Natural killer cell (primary cell): Measurements from ENCODE around the gene PAPOLA. TPM values are rescaled to one million over a fixed set of nuclear protein-coding genes. Genes with fewer than 3 reads are reported as not detected.

Experiments
- ATAC-seq, 3 donors: fragments of 150-1000 bp in 2 of 3; fragments of 200-7000 bp in 1 of 3; cut with Tn5 transposase; 1 replicate in 1 of 3; 2 replicates in 2 of 3; pipeline ENCODE4 v1.10.0; 2021; ENCODE audit warnings: mild to moderate bottlenecking in 2 of 3, moderate library complexity in 2 of 3
- DNase-seq, 2 donors: peaks; one replicate each; pipeline versions ENCODE4 v3.0.0 to v3.0.0-alpha.2; 2013 to 2021; ENCODE audit warnings: mixed read lengths in 1 of 2
- H3K27ac ChIP-seq: one replicate; pipeline ENCODE4 v1.5.1; 2013; ENCODE audit warnings: mild to moderate bottlenecking, low read length
- H3K27me3 ChIP-seq: one replicate; pipeline ENCODE4 v1.6.1; 2013; ENCODE audit warnings: low read length; ENCODE audit not compliant: control insufficient read depth, insufficient read depth
- H3K36me3 ChIP-seq: one replicate; pipeline ENCODE4 v1.6.1; 2013; ENCODE audit warnings: low read length; ENCODE audit not compliant: control insufficient read depth, insufficient read depth
- H3K4me1 ChIP-seq: one replicate; pipeline ENCODE4 v1.6.1; 2013; ENCODE audit warnings: low read length; ENCODE audit not compliant: control insufficient read depth, insufficient read depth
- H3K4me3 ChIP-seq: one replicate; pipeline ENCODE4 v1.5.1; 2013; ENCODE audit warnings: low read length
- H3K9me3 ChIP-seq: one replicate; pipeline ENCODE4 v1.6.1; 2013; ENCODE audit warnings: low read length; ENCODE audit not compliant: control insufficient read depth, insufficient read depth
- H3K27ac Mint-ChIP-seq, 2 donors: one replicate each; pipeline ENCODE4 v1.8.0; 2022; ENCODE audit warnings: mild to moderate bottlenecking in 2 of 2, mixed read lengths in 2 of 2, moderate library complexity in 1 of 2
- H3K27me3 Mint-ChIP-seq, 2 donors: one replicate each; pipeline ENCODE4 v1.8.0; 2022; ENCODE audit warnings: low read depth in 2 of 2, mixed read lengths in 2 of 2
- H3K36me3 Mint-ChIP-seq: one replicate; pipeline ENCODE4 v1.8.0; 2022; ENCODE audit warnings: mixed read lengths
- H3K4me1 Mint-ChIP-seq, 2 donors: one replicate each; pipeline ENCODE4 v1.8.0; 2022; ENCODE audit warnings: mixed read lengths in 2 of 2
- H3K4me3 Mint-ChIP-seq: one replicate; pipeline ENCODE4 v1.8.0; 2022; ENCODE audit warnings: mild to moderate bottlenecking, moderate library complexity, mixed read lengths
- H3K9me3 Mint-ChIP-seq, 2 donors: one replicate each; pipeline ENCODE4 v1.8.0; 2022; ENCODE audit warnings: mixed read lengths in 2 of 2
- CTCF ChIP-seq: fragments of 200-600 bp; IDR thresholded peaks from one replicate; pipeline ENCODE4 v1.8.0; 2022; ENCODE audit warnings: antibody characterized with exemption
- WGBS: methylation state at CpG from one replicate; pipeline ENCODE4 v1.1.7; 2013; ENCODE audit warnings: missing lambda C conversion rate; ENCODE audit not compliant: insufficient coverage; 5-methylcytosine and 5-hydroxymethylcytosine counted together
- intact Hi-C: fragments of 100-400 bp; cut with micrococcal nuclease; formaldehyde crosslinking; loops from one replicate; pipeline ENCODE4 v1.14.2; 2022
- total RNA-seq, 4 donors: library from RNA; stranded (reverse); fragments of 120-200 nt in 1 of 4; gene quantifications; one replicate each; pipeline versions ENCODE4 v1.2.3 to v1.2.4, GENCODE V29; 2013 to 2022

PAPOLA gene
- total RNA-seq: 100 to 1,000 TPM; 200 to 225 (median 224) TPM
- total RNA-seq (2013): 229 TPM

- no peaks in the 10 kb centered on the region for H3K36me3 Mint-ChIP-seq
- H3K27me3 Mint-ChIP-seq: peaks cover 13 to 14% of the 10 kb centered on the region in 2 donors
- peak; percentile 95 to 99 for DNase-seq
- peaks cover 45 to 56% of the 10 kb centered on the region in 2 donors for H3K4me1 Mint-ChIP-seq
- H3K27ac Mint-ChIP-seq: peak within 1 kb of the TSS; percentile 90 to 99
- ATAC-seq: peak; percentile 86 to 97 (median 91)
- H3K9me3 Mint-ChIP-seq: no peaks in the 10 kb centered on the region
- peak within 1 kb of the TSS; percentile 90 for H3K4me3 Mint-ChIP-seq
- Histone ChIP-seq H3K4me3 (peak within 1 kb of the TSS; percentile 100), H3K27ac (peak within 1 kb of the TSS; percentile 99), H3K27me3 (no peaks in the 10 kb centered on the region), H3K36me3 (no peaks in the 10 kb centered on the region), H3K4me1 (peaks cover 35% of the 10 kb centered on the region), H3K9me3 (no peaks in the 10 kb centered on the region)
- TF ChIP-seq CTCF: no peak
- under 1% methylated on average over 87 of the region's 87 CpGs for WGBS
- intact Hi-C loops: loop anchor here (5.0 kb wide), 1 partner anchor 295 kb away; the partner anchor contains the start of gene VRK1
These were observed at the start of gene PAPOLA for GRCh38 chr14:96501740-96502620. TSS of gene PAPOLA (plus strand) at chr14:96502382. CDS start at chr14:96502593, 211 bp downstream.

DNA sequence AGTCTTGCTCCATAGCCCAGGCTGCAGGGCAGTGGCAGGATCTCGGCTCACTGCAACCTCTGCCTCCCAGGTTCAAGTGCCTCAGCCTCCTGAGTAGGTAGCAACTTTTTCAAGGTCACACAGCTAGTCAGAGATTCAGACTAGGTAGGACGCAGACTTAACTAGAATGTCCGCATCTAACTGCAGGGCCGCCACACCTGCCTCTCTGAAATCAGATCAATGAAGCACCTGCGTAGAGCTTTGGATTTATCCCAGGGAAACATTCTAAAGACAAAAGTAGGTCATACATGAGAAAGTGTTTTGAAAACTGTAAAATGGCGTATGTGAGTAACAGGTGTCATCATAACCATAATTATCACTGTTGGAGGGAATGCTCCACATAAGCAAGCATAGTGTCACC, 49.5 kb upstream of the PAPOLA start:
- intact Hi-C loops: no loop called here
- H3K27me3 Mint-ChIP-seq: peaks cover 2 to 3% of the 10 kb centered on the region in 2 donors
- no peaks in the 10 kb centered on the region for H3K27me3 ChIP-seq
- no peak overlapping the region for H3K27ac Mint-ChIP-seq
- no peaks in the 10 kb centered on the region for H3K4me1 ChIP-seq
- ATAC-seq: no peak
- H3K4me3 ChIP-seq: no peak overlapping the region
- no peak overlapping the region for H3K4me3 Mint-ChIP-seq
- no peaks in the 10 kb centered on the region for H3K36me3 ChIP-seq
- H3K36me3 Mint-ChIP-seq: no peaks in the 10 kb centered on the region
- no peaks in the 10 kb centered on the region for H3K9me3 Mint-ChIP-seq
- TF ChIP-seq CTCF: no peak
- H3K27ac ChIP-seq: no peak overlapping the region
- 90% methylated on average over 5 of the region's 6 CpGs for WGBS
- DNase-seq: no peak
- no peaks in the 10 kb centered on the region for H3K4me1 Mint-ChIP-seq
- no peaks in the 10 kb centered on the region for H3K9me3 ChIP-seq

- Mint-ChIP-seq H3K4me1 (no peaks in the 10 kb centered on the region), H3K4me3 (no peak overlapping the region), H3K27me3 (peaks cover 5 to 11% of the 10 kb centered on the region in 2 donors), H3K36me3 (no peaks in the 10 kb centered on the region), H3K9me3 (no peaks in the 10 kb centered on the region), H3K27ac (no peak overlapping the region)
- no peak overlapping the region for H3K4me3 ChIP-seq
- H3K9me3 ChIP-seq: no peaks in the 10 kb centered on the region
- DNase-seq (no peak), ATAC-seq (no peak)
- TF ChIP-seq CTCF: no peak
- intact Hi-C loops: no loop called here
- no peaks in the 10 kb centered on the region for H3K4me1 ChIP-seq
- no peaks in the 10 kb centered on the region for H3K27me3 ChIP-seq
- no peak overlapping the region for H3K27ac ChIP-seq
- H3K36me3 ChIP-seq: no peaks in the 10 kb centered on the region
- WGBS: 79% methylated on average over 5 of the region's 5 CpGs
These were observed 46.6 kb upstream of the PAPOLA start for GRCh38 chr14:96455588-96455987.
